Measurements from ENCODE around the gene CDH8. TPM values are rescaled to one million over a fixed set of nuclear protein-coding genes. Genes with fewer than 3 reads are reported as not detected.

The CDH8 gene
- total RNA-seq, 1 donor from 2014 or later = not detected

DNA sequence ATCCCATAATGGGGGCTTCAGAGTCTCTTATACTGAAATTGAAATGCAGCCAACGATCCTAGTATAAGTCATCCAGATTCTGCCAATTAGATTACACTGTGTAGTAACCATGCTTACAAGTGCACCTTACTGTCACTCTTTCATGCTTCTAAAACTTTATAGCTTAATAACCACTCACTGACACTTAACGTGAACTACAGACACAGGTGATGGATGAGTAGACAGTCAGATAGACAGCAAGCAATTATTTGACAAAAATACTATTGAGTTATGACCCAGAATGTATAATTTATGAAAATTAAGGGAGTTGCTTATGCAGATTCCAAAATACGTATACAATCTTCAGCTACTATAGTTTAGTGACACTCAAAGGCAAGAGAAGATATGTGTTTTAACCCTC is 6.3 kb downstream of the CDH8 start:
- intact Hi-C loops (cut with DNase I) = loop anchor here (10.0 kb wide), 2 partner anchors 85 to 235 kb away; no protein-coding TSS in a partner anchor
- Histone ChIP-seq H3K27me3 (no peaks in the 10 kb centered on the region), H3K36me3 (no peaks in the 10 kb centered on the region), H3K9me3 (no peaks in the 10 kb centered on the region), H3K27ac (no peak overlapping the region), H3K4me1 (no peaks in the 10 kb centered on the region), H3K4me3 (no peak overlapping the region)
- DNase-seq (ENCODE audit: low spot score in 2 of 2) = no peak
- TF ChIP-seq, protein P1, sequence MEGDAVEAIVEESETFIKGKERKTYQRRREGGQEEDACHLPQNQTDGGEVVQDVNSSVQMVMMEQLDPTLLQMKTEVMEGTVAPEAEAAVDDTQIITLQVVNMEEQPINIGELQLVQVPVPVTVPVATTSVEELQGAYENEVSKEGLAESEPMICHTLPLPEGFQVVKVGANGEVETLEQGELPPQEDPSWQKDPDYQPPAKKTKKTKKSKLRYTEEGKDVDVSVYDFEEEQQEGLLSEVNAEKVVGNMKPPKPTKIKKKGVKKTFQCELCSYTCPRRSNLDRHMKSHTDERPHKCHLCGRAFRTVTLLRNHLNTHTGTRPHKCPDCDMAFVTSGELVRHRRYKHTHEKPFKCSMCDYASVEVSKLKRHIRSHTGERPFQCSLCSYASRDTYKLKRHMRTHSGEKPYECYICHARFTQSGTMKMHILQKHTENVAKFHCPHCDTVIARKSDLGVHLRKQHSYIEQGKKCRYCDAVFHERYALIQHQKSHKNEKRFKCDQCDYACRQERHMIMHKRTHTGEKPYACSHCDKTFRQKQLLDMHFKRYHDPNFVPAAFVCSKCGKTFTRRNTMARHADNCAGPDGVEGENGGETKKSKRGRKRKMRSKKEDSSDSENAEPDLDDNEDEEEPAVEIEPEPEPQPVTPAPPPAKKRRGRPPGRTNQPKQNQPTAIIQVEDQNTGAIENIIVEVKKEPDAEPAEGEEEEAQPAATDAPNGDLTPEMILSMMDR (IDR thresholded peaks at IDR 0.05) = no peak

- Histone ChIP-seq H3K27me3 (no peaks in the 10 kb centered on the region), H3K27ac (no peak overlapping the region), H3K4me3 (no peak overlapping the region), H3K36me3 (no peaks in the 10 kb centered on the region), H3K9me3 (no peaks in the 10 kb centered on the region), H3K4me1 (no peaks in the 10 kb centered on the region)
- TF ChIP-seq, protein P1 (IDR thresholded peaks at IDR 0.05) = no peak
- intact Hi-C loops (cut with DNase I) = no loop called here
- no peak for DNase-seq (ENCODE audit: low spot score in 2 of 2)
These were observed 13.6 kb downstream of the CDH8 start for GRCh38 chr16:62022688-62023087.

- Histone ChIP-seq H3K27ac (peak overlapping the region in 1 of 2 donors; percentile 35), H3K36me3 (no peaks in the 10 kb centered on the region), H3K9me3 (no peaks in the 10 kb centered on the region), H3K4me3 (peak overlapping the region in 1 of 2 donors; percentile 44), H3K4me1 (no peaks in the 10 kb centered on the region), H3K27me3 (no peaks in the 10 kb centered on the region)
- DNase-seq (ENCODE audit: low spot score in 2 of 2) = no peak
- intact Hi-C loops (cut with DNase I) = no loop called here
- TF ChIP-seq, protein P1 (IDR thresholded peaks at IDR 0.05) = no peak
These were observed 15.1 kb downstream of the CDH8 start for GRCh38 chr16:62021161-62021581.

DNA sequence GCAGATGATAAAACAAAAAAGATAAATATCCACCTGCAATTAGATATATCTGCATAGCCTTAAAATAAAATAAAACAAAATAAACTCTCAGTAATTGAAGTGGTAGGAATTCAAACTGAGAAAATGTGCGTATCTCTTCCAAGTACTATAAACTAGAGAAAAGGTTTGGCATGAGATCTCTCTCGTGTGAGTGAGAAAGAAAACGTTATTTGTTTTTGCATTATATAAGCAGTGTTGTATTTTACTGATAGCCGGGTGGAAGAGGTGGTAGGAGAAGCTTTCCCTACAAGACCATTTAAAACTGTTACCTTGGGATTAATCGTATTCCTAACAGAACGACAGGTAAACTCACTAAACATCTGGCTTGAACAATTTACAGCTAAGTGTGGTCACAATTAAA is 15.6 kb downstream of the CDH8 start:
- H3K36me3 ChIP-seq = no peaks in the 10 kb centered on the region
- H3K27ac ChIP-seq = peak overlapping the region in 1 of 2 donors; percentile 35
- TF ChIP-seq, protein P1 (IDR thresholded peaks at IDR 0.05) = no peak
- no peaks in the 10 kb centered on the region for H3K4me1 ChIP-seq
- no peaks in the 10 kb centered on the region for H3K27me3 ChIP-seq
- intact Hi-C loops (cut with DNase I) = no loop called here
- H3K4me3 ChIP-seq = peak overlapping the region in 1 of 2 donors; percentile 44
- H3K9me3 ChIP-seq = no peaks in the 10 kb centered on the region
- no peak for DNase-seq (ENCODE audit: low spot score in 2 of 2)

GRCh38 chr16:62019851-62020250 is 16.4 kb downstream of the CDH8 start:
- intact Hi-C loops (cut with DNase I) = no loop called here
- TF ChIP-seq, protein P1 (IDR thresholded peaks at IDR 0.05) = no peak
- Histone ChIP-seq H3K4me3 (no peak overlapping the region), H3K9me3 (no peaks in the 10 kb centered on the region), H3K27me3 (no peaks in the 10 kb centered on the region), H3K36me3 (no peaks in the 10 kb centered on the region), H3K4me1 (no peaks in the 10 kb centered on the region), H3K27ac (no peak overlapping the region)
- DNase-seq (ENCODE audit: low spot score in 2 of 2) = no peak

Measured in ascending aorta (tissue), 2 donors.